Measurements from ENCODE around the gene DNM3. TPM values are rescaled to one million over a fixed set of nuclear protein-coding genes. Genes with fewer than 3 reads are reported as not detected.

The DNM3 gene
- total and polyA plus RNA-seq, 2 of the 8 experiments (the other 6 are each of a cell fraction or from before 2014, with no cell fraction given): 2.0 to 8.5 TPM

GRCh38 chr1:171904778-171905450, 63.6 kb downstream of the DNM3 start:
- no peak overlapping the region for H4K5ac ChIP-seq (ENCODE audit: insufficient read length, low read depth, low read length)
- no peaks in the 10 kb centered on the region for H3K36me3 ChIP-seq (ENCODE audit: control insufficient read depth in 2 of 4, insufficient read depth in 4 of 4, low read length in 3 of 4)
- H2BK15ac ChIP-seq (ENCODE audit: low read length): no peak overlapping the region
- 0 out of 2 replicates have a peak overlapping the region, but pooled peaks have one; percentile 38 for H2BK20ac ChIP-seq (ENCODE audit: low read length)
- no peak overlapping the region for H3K4me3 ChIP-seq (ENCODE audit: extremely low read depth in 1 of 4, insufficient read depth in 2 of 4, low read depth in 3 of 4, low read length in 4 of 4)
- POLR2A ChIA-PET (ENCODE audit: partially characterized antibody): no interaction called here
- H3K4ac ChIP-seq (replicated peaks; ENCODE audit: insufficient read length, low read depth, low read length): no peak overlapping the region
- H3K79me1 ChIP-seq (ENCODE audit: low read depth, low read length): no peaks in the 10 kb centered on the region
- H3K14ac ChIP-seq (ENCODE audit: insufficient read length): no peak overlapping the region
- no peak overlapping the region for H3K27ac ChIP-seq (ENCODE audit: low read depth, low read length)
- H3K4me1 ChIP-seq (replicated peaks in 1 of 4; ENCODE audit: control insufficient read depth in 3 of 4, insufficient read depth in 4 of 4, low read length in 3 of 4): peaks cover 0 to 3% (median 0%) of the 10 kb centered on the region in 4 experiments; a peak in 2 of 7 replicates
- no peaks in the 10 kb centered on the region for H3K79me2 ChIP-seq (ENCODE audit: control insufficient read depth in 1 of 2, insufficient read depth in 2 of 2, low read length in 2 of 2)
- H2AFZ ChIP-seq (ENCODE audit: low read length): no peak overlapping the region
- FAIRE-seq (no peak), DNase-seq (ENCODE audit: low read depth in 1 of 2, low spot score in 2 of 2) (no peak)
- H2BK12ac ChIP-seq (ENCODE audit: low read depth, low read length): 0 out of 2 replicates have a peak overlapping the region, but pooled peaks have one; percentile 13
- WGBS, 2 experiments (ENCODE audit: extremely low coverage in 1 of 2, insufficient coverage in 1 of 2, insufficient read length in 1 of 2, insufficient replicate concordance in 2 of 2, low coverage in 1 of 2, low lambda C conversion rate in 2 of 2, missing lambda C conversion rate in 1 of 2): 84% methylated on average over 5 of the region's 5 CpGs; no CpG with 5 or more reads in 1 of the 2 experiments
- H3K9me3 ChIP-seq (ENCODE audit: insufficient read depth in 2 of 2, low read depth in 1 of 2, low read length in 1 of 2): no peaks in the 10 kb centered on the region
- H4K20me1 ChIP-seq (replicated peaks in 1 of 2; ENCODE audit: control insufficient read depth in 1 of 2, insufficient read depth in 2 of 2, low read length in 2 of 2): no peaks in the 10 kb centered on the region
- CTCF ChIA-PET (ENCODE audit: partially characterized antibody): interaction anchor here (1.0 to 1.2 kb wide), 4 partner anchors 10 to 104 kb away, joined by 3 to 4 read pairs (median 3); no protein-coding TSS in a partner anchor
- H4K8ac ChIP-seq (ENCODE audit: extremely low read depth, insufficient read depth, low read length): no peak overlapping the region
- H3K23me2 ChIP-seq (ENCODE audit: low read depth, low read length): no peaks in the 10 kb centered on the region
- H3K56ac ChIP-seq (replicated peaks; ENCODE audit: insufficient read length, low read depth, low read length): no peak overlapping the region
- H3K27me3 ChIP-seq (replicated peaks in 1 of 4; ENCODE audit: control insufficient read depth in 3 of 4, extremely low read depth in 1 of 4, insufficient read depth in 3 of 4, low read length in 3 of 4): no peaks in the 10 kb centered on the region
- H4K91ac ChIP-seq (replicated peaks; ENCODE audit: insufficient read length, low read length): no peak overlapping the region
- H2AK5ac ChIP-seq (ENCODE audit: low read depth, low read length): no peak overlapping the region
- H3K18ac ChIP-seq (ENCODE audit: extremely low read depth, low read length): no peak overlapping the region
- H2BK120ac ChIP-seq (replicated peaks; ENCODE audit: low read depth, low read length): no peak overlapping the region
- no peak overlapping the region for H2BK5ac ChIP-seq (ENCODE audit: low read depth, low read length)
- H3K4me2 ChIP-seq (ENCODE audit: insufficient read depth in 1 of 2, low read depth in 2 of 2, low read length in 2 of 2): no peak overlapping the region
- H3K23ac ChIP-seq (ENCODE audit: insufficient read length): no peak overlapping the region
- no peak overlapping the region for H3K9ac ChIP-seq (replicated peaks in 1 of 4; ENCODE audit: extremely low read depth in 1 of 4, low read depth in 3 of 4, low read length in 3 of 4)
- no peak for TF ChIP-seq SP4 (IDR thresholded peaks at IDR 0.05; ENCODE audit: low read length)

All from H1 (cell line).